IPS DF 4.7 (cell line): ENCODE data around the gene LIF.

Experiments
- DNase-seq: peaks from one replicate; pipeline ENCODE4 v3.0.0-alpha.2; 2013; ENCODE audit warnings: low spot score; ENCODE audit errors: extremely low read depth

The LIF gene

DNA sequence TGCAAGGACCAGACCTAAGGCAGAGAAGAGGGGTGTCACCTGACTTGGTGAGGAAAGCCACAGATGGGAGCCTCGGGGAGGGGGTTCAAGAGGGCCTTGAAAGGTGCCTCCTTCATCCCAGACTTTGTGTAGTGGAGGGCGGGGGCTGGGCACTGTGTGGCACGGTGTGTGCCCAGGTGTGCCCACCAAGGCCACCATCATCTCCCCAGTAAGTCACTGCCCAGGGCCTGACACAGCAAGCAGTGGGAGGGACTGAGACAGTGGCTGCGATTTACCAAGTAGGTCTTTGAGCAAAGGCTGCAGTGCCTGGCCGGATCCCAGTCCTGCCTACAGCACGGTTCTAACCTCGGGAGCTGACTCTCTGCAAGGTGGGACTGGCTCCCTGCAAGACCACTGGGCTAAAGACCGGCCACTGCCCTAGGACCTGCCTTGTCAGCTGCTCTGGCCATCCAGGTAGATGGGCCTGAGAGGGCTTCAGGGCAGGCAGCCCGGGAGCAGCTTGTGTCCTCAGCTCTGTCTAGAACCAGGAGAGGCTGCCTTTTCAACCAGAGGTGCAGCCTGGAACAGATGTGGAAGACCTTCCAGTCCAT is 18.7 kb upstream of the LIF start:
- DNase-seq = no peak

GRCh38 chr22:30263883-30264282 is 17.3 kb upstream of the LIF start:
- no peak for DNase-seq

DNA sequence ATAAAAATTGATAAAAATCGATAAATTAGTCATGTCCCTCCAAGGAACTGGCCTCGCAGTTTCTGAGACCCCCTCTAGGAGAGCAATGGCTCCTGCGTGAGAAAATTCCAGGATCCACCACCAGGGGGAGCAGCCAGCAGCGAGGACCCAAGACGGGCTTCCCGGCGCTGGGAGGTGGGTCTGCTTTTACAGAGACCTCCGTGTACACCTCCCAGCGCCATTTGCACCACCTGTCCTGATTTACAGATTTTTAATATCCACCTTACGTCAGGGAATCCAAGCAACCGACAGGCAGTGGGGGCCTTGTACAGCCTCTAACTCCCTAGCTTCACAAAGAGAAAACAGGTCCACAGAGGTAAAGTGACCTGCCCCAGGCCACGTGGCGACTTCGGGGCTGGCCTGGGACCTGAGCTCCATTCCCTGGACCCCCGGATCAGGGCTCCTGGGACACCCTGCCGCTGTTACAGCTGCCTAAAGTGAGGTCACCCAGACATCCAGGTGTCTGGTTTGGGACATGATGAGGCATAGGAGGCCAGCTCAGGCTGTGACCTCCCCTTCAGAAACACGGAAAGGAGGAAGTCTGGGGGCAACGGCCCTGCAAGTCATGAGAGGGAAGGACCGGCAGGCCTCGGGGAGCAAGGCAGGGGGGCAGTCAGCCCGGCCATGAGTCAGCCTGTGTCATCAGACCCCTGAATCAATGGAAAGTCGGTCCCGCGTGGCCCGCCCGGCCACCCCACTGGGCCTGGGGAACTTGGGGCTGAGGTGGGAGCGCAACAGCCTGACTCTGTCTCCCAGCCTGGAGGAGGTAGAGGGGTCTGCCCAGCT is 16.6 kb upstream of the LIF start:
- DNase-seq = no peak

GRCh38 chr22:30262112-30262511 is 15.6 kb upstream of the LIF start:
- no peak for DNase-seq

DNA sequence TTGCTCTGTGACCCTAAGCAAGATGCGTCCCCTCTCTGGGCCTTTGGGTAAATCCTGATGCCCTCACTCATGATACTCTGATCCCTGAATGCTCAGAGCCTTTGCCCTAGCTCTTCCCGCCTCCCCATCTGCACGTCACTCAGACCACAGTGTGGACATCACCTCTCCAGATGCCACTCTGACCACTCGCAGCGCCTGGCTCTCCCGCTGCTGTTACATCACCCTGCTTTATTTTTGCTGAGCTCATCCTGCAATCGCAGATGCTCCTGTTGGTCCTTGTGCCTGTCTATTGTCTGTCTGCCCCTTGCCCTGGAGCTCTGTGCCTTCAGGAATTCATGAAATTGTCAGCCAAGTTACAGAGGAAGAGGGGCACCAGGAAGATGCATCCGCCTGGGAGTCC is 14.6 kb upstream of the LIF start:
- no peak for DNase-seq

DNA sequence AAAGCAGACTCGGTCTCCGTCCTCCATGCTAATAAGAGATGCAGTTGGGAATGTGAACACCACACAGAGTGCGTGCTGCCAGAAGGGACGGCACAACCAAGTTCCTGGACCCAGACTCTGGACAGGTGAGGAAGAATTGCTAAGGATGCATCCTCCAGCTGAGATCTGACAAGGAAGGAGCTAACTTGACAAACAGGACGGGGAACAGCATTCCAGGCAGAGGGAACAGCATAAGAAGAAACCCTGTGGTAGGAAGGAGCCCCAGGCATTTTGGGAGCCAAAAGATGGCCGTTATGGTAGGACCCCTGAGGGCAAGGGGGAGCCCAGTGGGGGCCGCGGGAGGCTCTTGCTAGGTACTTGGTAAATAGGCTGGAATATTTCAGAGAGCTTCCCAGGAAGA is 14.1 kb upstream of the LIF start:
- DNase-seq = no peak

DNA sequence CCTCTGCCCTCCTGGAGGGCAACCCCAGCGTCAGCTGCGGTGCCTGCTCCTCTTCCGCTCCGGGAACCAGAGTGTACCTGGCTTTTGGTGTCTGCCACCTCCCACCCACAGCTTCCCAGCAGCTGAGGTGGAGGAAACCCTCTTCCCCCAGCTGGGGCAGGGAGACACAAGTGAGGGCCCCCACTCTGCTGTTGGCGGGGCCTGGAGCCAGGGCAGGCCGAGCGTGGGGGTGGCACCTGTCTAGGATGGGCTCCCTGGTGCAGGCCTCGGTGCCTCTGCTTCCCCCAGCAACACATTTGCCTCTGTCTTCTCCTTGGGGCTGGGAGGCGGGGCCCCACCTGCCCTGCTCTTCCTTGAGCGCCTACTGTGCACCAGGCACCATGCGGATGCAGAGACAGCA is 13.7 kb upstream of the LIF start:
- DNase-seq = no peak

DNA sequence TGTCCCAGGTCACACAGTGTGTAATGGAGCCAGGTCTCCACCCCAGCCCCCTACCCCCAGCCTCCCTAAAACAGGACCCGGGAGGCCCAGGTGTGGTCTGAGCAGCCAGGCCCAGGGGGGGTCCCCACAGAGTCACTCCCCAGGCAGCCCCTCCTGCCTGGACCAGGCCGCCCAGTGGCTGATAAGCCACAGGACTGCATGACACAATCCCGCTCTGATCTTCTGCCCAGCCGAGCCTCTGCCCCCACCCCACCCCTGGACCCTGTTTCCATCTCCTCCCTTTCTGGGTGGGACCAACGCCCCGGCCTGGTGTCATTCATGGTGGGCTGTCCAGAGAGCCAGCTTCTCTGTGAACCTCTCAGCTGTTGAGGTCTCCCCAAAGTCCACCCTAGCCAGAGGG is 7.8 kb upstream of the LIF start:
- no peak for DNase-seq

DNA sequence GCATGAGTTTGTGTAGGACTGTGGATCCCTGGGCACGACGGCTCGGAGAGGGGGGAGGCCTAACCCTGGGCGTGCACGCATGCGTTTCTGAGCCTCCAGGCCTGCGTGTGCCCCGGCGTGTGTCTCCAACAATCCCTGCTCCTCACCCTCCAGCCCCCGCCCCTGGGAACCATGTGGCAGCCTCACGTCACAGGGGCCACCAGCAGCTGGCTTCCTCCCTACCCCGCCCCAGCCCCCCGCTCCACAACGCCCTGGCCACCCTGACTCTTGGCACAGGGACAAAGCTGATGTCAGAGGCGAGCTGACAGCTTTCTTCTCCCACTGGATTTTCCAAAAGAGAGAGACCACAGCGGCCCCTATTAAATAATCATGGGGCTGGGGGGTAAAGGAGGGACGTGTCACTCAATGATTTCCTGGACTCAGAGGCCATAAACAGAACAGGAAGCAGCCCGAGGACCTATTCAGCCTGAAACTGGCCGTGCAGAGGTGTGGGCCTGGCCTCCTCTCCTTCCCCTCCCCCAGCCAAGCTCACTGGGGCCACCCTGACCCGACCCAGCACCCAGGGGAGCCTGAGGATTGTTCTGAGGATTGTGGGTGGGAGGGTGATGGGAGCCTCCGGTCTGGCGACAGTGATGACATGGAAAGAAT is 6.8 kb upstream of the LIF start:
- DNase-seq = no peak

- DNase-seq = no peak
Measured at GRCh38 chr22:30252411-30253204, 6.0 kb upstream of the LIF start.

DNA sequence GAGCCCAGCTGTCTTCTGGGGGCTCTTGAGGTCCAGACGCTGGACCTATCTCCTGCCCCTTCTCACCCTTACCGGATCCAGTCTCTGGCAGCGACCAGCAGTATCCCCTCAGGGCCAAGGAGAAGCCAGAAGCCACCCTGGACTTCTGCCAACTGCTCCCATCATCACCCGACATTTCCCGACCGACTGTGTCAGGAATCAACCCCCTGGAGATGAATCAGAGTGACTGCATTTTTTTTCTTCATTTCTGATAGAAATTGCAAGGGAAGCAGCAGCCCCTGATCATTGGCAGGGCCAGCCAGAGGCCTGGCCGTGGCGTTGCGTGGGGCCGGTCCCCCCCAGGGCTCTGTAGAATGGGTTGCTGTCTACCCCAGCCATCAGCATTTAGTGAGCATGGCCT is 5.2 kb upstream of the LIF start:
- DNase-seq = no peak

DNA sequence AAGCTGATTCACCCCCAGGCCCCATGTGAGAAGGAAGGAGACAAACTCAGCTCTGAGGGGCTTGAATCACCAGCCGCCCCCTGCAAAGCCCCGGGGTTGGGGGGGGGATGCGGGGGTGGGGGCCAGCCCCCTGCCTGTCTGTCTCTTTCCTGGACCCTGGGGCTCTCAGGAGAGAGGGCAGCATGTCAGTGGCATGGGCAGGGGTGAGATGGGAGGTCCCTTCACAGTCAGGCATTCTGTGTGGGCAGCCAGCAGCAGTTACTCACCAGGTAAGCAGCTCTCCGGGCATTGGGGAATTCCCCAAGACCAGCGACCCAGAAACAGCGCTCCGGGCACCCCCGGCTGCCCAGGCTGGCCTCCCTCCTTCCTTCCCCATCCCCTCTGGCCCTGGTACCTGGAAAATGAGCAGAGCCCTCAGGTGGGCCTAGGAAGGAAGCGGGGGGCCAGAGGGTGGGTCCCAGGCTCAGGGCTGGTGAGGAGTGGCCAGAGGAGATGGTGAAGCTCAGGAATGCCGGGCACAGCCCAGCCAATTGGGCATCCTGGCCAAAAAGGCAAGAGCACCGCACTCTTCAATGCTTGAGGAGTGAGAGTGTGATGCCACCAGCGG is 4.2 kb upstream of the LIF start:
- DNase-seq = no peak

DNA sequence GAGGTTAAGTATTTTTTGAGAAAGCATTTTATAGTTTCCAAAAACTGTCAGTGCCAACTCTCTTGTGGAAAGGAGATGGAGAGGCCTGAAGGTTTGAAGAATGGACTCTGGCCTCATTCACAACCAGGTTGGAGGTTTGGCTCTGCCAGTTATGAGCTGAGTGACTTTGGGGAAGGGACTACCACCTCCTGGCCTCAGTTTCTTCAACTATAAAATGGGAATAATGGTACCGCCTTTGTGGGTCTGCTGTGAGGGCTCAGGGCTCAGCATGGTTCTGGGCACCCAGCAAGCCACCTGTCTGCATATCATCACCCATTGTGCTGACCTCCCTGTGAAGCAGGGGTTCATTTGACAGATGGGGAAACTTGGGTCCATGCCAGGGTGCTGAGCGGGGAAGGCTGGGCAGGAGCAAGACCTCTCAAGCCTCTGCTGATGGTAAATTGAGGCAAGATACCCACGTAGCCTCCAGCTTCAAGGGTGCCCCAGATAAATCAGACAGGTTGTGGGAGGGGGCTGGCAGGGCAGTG is 3.5 kb upstream of the LIF start:
- DNase-seq = no peak

GRCh38 chr22:30249049-30250038 is 2.8 kb upstream of the LIF start:
- DNase-seq = no peak

DNA sequence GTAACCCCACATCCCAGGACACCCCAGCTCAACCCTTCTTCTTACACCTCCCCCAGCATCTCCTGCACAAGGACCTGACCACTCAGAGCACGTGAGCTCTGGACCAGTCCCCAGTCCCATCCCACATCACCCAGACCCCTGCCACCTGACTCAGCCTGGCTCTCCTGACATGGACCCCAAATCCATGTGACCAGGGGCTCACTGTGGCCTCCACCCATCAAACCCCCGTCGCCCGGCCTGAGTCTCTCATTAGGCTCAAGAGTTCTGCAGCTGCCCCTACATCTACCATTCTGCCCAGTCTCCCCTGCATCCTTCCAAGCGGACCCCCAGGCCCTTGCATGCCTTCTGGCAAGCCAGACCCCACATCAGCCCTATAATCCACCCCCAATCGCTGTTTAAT is 1.9 kb upstream of the LIF start:
- DNase-seq = no peak

GRCh38 chr22:30247974-30248373 is 1.4 kb upstream of the LIF start:
- DNase-seq = no peak

GRCh38 chr22:30247561-30247960 is 1.0 kb upstream of the LIF start:
- no peak for DNase-seq

GRCh38 chr22:30246814-30247376 is 336 bp upstream of the LIF start:
- DNase-seq = no peak

DNA sequence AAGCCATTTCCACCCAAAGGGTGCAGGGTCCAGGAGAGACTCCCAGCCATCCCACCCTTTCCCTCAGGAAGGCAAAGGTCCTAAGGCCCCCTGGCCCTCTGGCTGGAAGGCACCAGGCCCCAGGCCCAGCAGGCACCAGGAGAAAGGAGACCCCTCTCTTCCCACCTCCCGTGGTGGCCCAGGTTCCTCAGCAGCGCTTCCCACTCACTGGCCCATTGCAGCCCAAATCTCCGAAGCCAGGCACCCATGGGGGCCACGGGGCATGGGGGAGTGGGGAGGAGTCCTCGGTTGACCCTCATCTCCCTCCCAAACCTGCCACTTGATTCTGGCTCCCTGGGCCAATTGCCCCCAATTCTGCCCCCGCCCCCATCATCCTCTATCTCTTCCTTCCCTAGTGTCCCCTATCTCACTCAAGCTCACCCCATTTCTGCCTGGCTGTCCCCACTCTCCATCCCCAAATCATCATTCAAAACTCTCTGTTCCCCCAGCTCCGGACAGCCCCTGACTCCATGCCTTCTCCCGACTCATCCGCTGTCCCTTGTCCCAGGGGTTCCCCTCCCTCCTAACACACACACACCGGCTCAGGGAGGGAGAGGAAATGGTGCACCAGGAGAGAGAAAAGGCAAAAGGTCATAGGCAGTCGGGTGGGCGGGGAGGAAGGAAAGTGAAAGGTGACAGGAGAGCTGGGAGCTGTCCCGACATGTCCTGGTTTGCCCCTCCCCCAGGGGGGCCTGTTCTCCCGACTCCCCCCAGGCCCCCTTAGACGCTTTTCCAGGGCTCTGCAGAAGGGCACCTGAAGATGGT is 1.2 kb downstream of the LIF start:
- no peak for DNase-seq
